Measurements from ENCODE around the gene RPL13.
A peak's percentile ranks its signal among the peaks of the same experiment; 100 is the strongest.

The RPL13 gene

DNA sequence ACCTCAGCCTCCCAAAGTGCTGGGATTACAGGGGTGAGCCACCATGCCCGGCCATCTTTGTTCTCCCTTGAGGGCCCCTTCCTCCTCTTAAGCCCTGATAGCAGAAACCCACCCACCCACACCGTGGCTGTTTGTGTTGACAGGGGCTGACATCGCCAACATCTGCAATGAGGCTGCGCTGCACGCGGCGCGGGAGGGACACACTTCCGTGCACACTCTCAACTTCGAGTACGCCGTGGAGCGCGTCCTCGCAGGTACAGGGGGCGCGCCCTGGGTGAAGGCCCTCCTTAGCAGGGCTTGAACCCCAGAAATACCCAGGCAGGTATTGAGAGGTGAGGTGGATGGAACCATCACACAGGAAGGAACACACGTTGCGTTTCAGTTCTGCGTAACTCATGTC, 12.6 kb upstream of the RPL13 start:
- Histone ChIP-seq H3K4me1 (ENCODE audit: control insufficient read depth, insufficient read depth, low read length) (no peaks in the 10 kb centered on the region), H3K36me3 (ENCODE audit: control insufficient read depth in 2 of 2, insufficient read depth in 1 of 2, low read length in 2 of 2) (peaks cover 7 to 90% of the 10 kb centered on the region in 2 experiments; a peak in 2 of 3 replicates), H3K27ac (ENCODE audit: extremely low read depth, low read depth, low read length) (no peak overlapping the region), H3K9me3 (ENCODE audit: control insufficient read depth, insufficient read depth, low read depth, low read length) (no peaks in the 10 kb centered on the region), H3K4me3 (ENCODE audit: low read depth, low read length) (no peak overlapping the region)
- CTCF ChIA-PET, result no interaction called here
- POLR2A ChIA-PET, result no interaction called here
- TF ChIP-seq ZNF292 (tag by site-specific recombination; IDR thresholded peaks at IDR 0.05; ENCODE audit: borderline replicate concordance, low read depth) (no peak), ZNF2 (tag by site-specific recombination; IDR thresholded peaks at IDR 0.05) (peak; percentile 91), ZNF184 (tag by site-specific recombination; IDR thresholded peaks at IDR 0.05) (no peak), ZEB2 (tag by site-specific recombination; IDR thresholded peaks at IDR 0.05) (no peak), ZNF24 (tag by site-specific recombination; IDR thresholded peaks at IDR 0.05) (no peak), ZNF133 (tag by site-specific recombination; IDR thresholded peaks at IDR 0.05) (no peak), MEIS1 (CRISPR knock-in tag; IDR thresholded peaks at IDR 0.05; ENCODE audit: borderline replicate concordance) (no peak)
- TF ChIP-seq, protein P1, sequence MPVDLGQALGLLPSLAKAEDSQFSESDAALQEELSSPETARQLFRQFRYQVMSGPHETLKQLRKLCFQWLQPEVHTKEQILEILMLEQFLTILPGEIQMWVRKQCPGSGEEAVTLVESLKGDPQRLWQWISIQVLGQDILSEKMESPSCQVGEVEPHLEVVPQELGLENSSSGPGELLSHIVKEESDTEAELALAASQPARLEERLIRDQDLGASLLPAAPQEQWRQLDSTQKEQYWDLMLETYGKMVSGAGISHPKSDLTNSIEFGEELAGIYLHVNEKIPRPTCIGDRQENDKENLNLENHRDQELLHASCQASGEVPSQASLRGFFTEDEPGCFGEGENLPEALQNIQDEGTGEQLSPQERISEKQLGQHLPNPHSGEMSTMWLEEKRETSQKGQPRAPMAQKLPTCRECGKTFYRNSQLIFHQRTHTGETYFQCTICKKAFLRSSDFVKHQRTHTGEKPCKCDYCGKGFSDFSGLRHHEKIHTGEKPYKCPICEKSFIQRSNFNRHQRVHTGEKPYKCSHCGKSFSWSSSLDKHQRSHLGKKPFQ (tag by site-specific recombination; IDR thresholded peaks at IDR 0.05), result no peak

DNA sequence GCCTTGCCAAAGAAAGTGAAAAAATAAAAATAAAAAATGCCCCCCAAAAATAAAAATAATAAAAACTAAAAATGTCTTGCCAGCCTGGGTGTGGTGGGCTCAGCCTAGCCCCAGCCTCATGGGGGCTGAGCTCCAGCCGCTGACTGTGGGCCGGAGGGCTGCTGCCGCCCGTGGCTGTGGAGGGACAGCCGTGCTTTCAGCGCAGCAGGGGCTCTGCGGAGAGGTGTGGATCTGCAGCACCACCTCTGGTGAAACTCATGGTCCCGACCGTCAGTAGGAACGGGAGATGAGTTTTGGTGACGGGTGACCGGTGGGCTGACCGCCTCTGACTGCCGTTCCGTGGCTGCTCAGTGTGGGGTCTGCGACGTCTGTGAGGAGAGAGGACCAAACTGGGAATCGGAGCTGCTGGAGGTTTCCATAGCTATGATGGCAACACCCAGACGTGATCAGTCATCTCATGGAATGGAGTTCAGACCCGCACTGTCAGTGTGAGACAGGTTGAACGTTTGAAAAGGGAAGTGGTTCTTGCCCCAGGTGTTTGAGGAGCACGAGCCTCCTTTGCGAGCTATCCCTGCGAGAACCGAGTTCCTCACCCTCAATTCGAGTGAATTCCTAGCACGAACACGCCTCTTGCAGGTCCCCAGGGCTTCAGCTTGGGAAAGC, 12.0 kb upstream of the RPL13 start:
- H3K9me3 ChIP-seq (ENCODE audit: control insufficient read depth, insufficient read depth, low read depth, low read length), result no peaks in the 10 kb centered on the region
- TF ChIP-seq, protein P2, sequence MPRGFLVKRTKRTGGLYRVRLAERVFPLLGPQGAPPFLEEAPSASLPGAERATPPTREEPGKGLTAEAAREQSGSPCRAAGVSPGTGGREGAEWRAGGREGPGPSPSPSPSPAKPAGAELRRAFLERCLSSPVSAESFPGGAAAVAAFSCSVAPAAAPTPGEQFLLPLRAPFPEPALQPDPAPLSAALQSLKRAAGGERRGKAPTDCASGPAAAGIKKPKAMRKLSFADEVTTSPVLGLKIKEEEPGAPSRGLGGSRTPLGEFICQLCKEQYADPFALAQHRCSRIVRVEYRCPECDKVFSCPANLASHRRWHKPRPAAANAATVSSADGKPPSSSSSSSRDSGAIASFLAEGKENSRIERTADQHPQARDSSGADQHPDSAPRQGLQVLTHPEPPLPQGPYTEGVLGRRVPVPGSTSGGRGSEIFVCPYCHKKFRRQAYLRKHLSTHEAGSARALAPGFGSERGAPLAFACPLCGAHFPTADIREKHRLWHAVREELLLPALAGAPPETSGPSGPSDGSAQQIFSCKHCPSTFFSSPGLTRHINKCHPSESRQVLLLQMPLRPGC (tag by site-specific recombination; IDR thresholded peaks at IDR 0.05), result no peak
- TF ChIP-seq, protein P3, sequence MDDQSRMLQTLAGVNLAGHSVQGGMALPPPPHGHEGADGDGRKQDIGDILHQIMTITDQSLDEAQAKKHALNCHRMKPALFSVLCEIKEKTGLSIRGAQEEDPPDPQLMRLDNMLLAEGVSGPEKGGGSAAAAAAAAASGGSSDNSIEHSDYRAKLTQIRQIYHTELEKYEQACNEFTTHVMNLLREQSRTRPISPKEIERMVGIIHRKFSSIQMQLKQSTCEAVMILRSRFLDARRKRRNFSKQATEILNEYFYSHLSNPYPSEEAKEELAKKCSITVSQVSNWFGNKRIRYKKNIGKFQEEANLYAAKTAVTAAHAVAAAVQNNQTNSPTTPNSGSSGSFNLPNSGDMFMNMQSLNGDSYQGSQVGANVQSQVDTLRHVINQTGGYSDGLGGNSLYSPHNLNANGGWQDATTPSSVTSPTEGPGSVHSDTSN (CRISPR knock-in tag; IDR thresholded peaks at IDR 0.05), result no peak
- TF ChIP-seq KLF8 (tag by site-specific recombination; IDR thresholded peaks at IDR 0.05), result no peak
- TF ChIP-seq ZNF621 (tag by site-specific recombination; IDR thresholded peaks at IDR 0.05), result no peak
- no peak for TF ChIP-seq GLIS2 (tag by site-specific recombination; IDR thresholded peaks at IDR 0.05)
- TF ChIP-seq ZNF311 (tag by site-specific recombination; IDR thresholded peaks at IDR 0.05; ENCODE audit: borderline replicate concordance), result no peak
- TF ChIP-seq ZNF654 (tag by site-specific recombination; IDR thresholded peaks at IDR 0.05; ENCODE audit: low read depth), result no peak
- no peak for TF ChIP-seq IKZF3 (tag by site-specific recombination; IDR thresholded peaks at IDR 0.05)
- TF ChIP-seq ZNF239 (tag by site-specific recombination; IDR thresholded peaks at IDR 0.05), result no peak
- no peak for TF ChIP-seq TCF7L2 (IDR thresholded peaks at IDR 0.05; ENCODE audit: borderline replicate concordance, low read depth, low read length)
- no peak for TF ChIP-seq ZNF785 (tag by site-specific recombination; IDR thresholded peaks at IDR 0.05)
- no peak for TF ChIP-seq BCL11A (tag by site-specific recombination; IDR thresholded peaks at IDR 0.05; ENCODE audit: low read depth)
- TF ChIP-seq ZNF555 (tag by site-specific recombination; conservative IDR thresholded peaks at IDR 0.05), result no peak
- TF ChIP-seq KLF9 (tag by site-specific recombination; IDR thresholded peaks at IDR 0.05; ENCODE audit: low read depth), result no peak
- H3K36me3 ChIP-seq (ENCODE audit: control insufficient read depth in 2 of 2, insufficient read depth in 1 of 2, low read length in 2 of 2), result peaks cover 7 to 94% of the 10 kb centered on the region in 2 experiments; a peak in 2 of 3 replicates
- H3K4me3 ChIP-seq (ENCODE audit: low read depth, low read length), result no peak overlapping the region
- ChIA-PET POLR2A (interaction anchor here (0.8 kb wide), 1 partner anchor 35 kb away, joined by 7 read pairs; no protein-coding TSS in a partner anchor), CTCF (interaction anchor here (0.7 kb wide), 1 partner anchor 9 kb away, joined by 4 read pairs; no protein-coding TSS in a partner anchor)
- no peak overlapping the region for H3K27ac ChIP-seq (ENCODE audit: extremely low read depth, low read depth, low read length)
- no peaks in the 10 kb centered on the region for H3K4me1 ChIP-seq (ENCODE audit: control insufficient read depth, insufficient read depth, low read length)
